ENCODE results near the gene ALG9.

The ALG9 gene

GRCh38 chr11:111819161-111819828 is 52.1 kb downstream of the ALG9 start:
- TF ChIP-seq CTCF (IDR thresholded peaks at IDR 0.05; ENCODE audit: extremely low read depth, insufficient read depth, missing control alignments), result no peak
- no peak for DNase-seq (ENCODE audit: low spot score)
- in situ Hi-C loops (cut with MboI; ENCODE audit: low pct_unique_long_range_greater_than_20kb, low sequenced_read_pairs, unreplicated experiment), result no loop called here

GRCh38 chr11:111815489-111815888 is 55.9 kb downstream of the ALG9 start:
- in situ Hi-C loops (cut with MboI; ENCODE audit: low pct_unique_long_range_greater_than_20kb, low sequenced_read_pairs, unreplicated experiment), result no loop called here
- no peak for TF ChIP-seq CTCF (IDR thresholded peaks at IDR 0.05; ENCODE audit: extremely low read depth, insufficient read depth, missing control alignments)
- no peak for DNase-seq (ENCODE audit: low spot score)

- TF ChIP-seq CTCF (IDR thresholded peaks at IDR 0.05; ENCODE audit: extremely low read depth, insufficient read depth, missing control alignments), result no peak
- DNase-seq (ENCODE audit: low spot score), result no peak
- in situ Hi-C loops (cut with MboI; ENCODE audit: low pct_unique_long_range_greater_than_20kb, low sequenced_read_pairs, unreplicated experiment), result no loop called here
These were observed 56.6 kb downstream of the ALG9 start for GRCh38 chr11:111814557-111815320.

- DNase-seq (ENCODE audit: low spot score), result no peak
- no peak for TF ChIP-seq CTCF (IDR thresholded peaks at IDR 0.05; ENCODE audit: extremely low read depth, insufficient read depth, missing control alignments)
- in situ Hi-C loops (cut with MboI; ENCODE audit: low pct_unique_long_range_greater_than_20kb, low sequenced_read_pairs, unreplicated experiment), result no loop called here
These were observed 57.3 kb downstream of the ALG9 start for GRCh38 chr11:111814106-111814505.

GRCh38 chr11:111812211-111812610 is 59.2 kb downstream of the ALG9 start:
- TF ChIP-seq CTCF (IDR thresholded peaks at IDR 0.05; ENCODE audit: extremely low read depth, insufficient read depth, missing control alignments), result no peak
- DNase-seq (ENCODE audit: low spot score), result no peak
- in situ Hi-C loops (cut with MboI; ENCODE audit: low pct_unique_long_range_greater_than_20kb, low sequenced_read_pairs, unreplicated experiment), result no loop called here

GRCh38 chr11:111811445-111811844 is 59.9 kb downstream of the ALG9 start:
- DNase-seq (ENCODE audit: low spot score), result no peak
- no peak for TF ChIP-seq CTCF (IDR thresholded peaks at IDR 0.05; ENCODE audit: extremely low read depth, insufficient read depth, missing control alignments)
- in situ Hi-C loops (cut with MboI; ENCODE audit: low pct_unique_long_range_greater_than_20kb, low sequenced_read_pairs, unreplicated experiment), result no loop called here
